Smooth muscle cell (in vitro differentiated cells): ENCODE data around the gene GMIP. TPM values are rescaled to one million over a fixed set of nuclear protein-coding genes. Genes with fewer than 3 reads are reported as not detected.
"Not testable (repeated sequence)": the region's sequence is repeated elsewhere in the genome, so short reads cannot be mapped to it uniquely, and the experiment has no call there.

ENCODE experiments used
- DNase-seq: peaks from one replicate; lab custom pipeline; 2025; ENCODE audit not compliant: unreplicated experiment; lab: John Stamatoyannopoulos, UW
- H2AFZ ChIP-seq: fragments of 200-600 bp; sonication (generic); 2 replicates; pipeline ENCODE4 v1.6.0; 2016; ENCODE audit warnings: antibody characterized with exemption, low read depth, mild to moderate bottlenecking
- H3F3A ChIP-seq: fragments of 200-600 bp; sonication (generic); 2 replicates; pipeline ENCODE4 v1.6.0; 2017; ENCODE audit warnings: antibody characterized with exemption, low read depth
- H3K27ac ChIP-seq: fragments of 200-600 bp; sonication (generic); 2 replicates; pipeline ENCODE4 v1.5.1; 2016; ENCODE audit warnings: low read depth, mild to moderate bottlenecking
- H3K27me3 ChIP-seq: fragments of 200-600 bp; sonication (generic); 2 replicates; pipeline ENCODE4 v1.6.1; 2016; ENCODE audit warnings: low read depth, mild to moderate bottlenecking
- H3K36me3 ChIP-seq: fragments of 200-600 bp; sonication (generic); 2 replicates; pipeline ENCODE4 v1.5.1; 2016; ENCODE audit warnings: low read depth
- H3K4me1 ChIP-seq: fragments of 200-600 bp; sonication (generic); 2 replicates; pipeline ENCODE4 v1.5.1; 2016; ENCODE audit warnings: low read depth
- H3K4me2 ChIP-seq: fragments of 200-600 bp; sonication (generic); 2 replicates; pipeline ENCODE4 v1.6.0; 2016; ENCODE audit warnings: mild to moderate bottlenecking
- H3K4me3 ChIP-seq: fragments of 200-600 bp; sonication (generic); 2 replicates; pipeline ENCODE4 v1.5.1; 2016; ENCODE audit warnings: mild to moderate bottlenecking
- H3K79me2 ChIP-seq: fragments of 200-600 bp; sonication (generic); 2 replicates; pipeline ENCODE4 v1.6.0; 2016; ENCODE audit warnings: low read depth, mild to moderate bottlenecking
- H3K9ac ChIP-seq: fragments of 200-600 bp; sonication (generic); 2 replicates; pipeline ENCODE4 v1.6.0; 2016; ENCODE audit warnings: low read depth
- H3K9me3 ChIP-seq: fragments of 200-600 bp; sonication (generic); replicated peaks from 2 replicates; pipeline ENCODE4 v1.5.1; 2016; ENCODE audit warnings: low read depth
- H4K20me1 ChIP-seq: fragments of 200-600 bp; sonication (generic); 2 replicates; pipeline ENCODE4 v1.6.0; 2016; ENCODE audit warnings: low read depth
- CTCF ChIP-seq: fragments of 200-600 bp; sonication (generic); IDR thresholded peaks from 2 replicates; pipeline ENCODE4 v1.5.1; 2017; ENCODE audit warnings: borderline replicate concordance, mild to moderate bottlenecking, antibody characterized with exemption; ENCODE audit not compliant: insufficient read depth, poor library complexity, severe bottlenecking
- WGBS: methylation state at CpG from one replicate; pipeline ENCODE4 v1.1.7; 2016; ENCODE audit warnings: low lambda C conversion rate; 5-methylcytosine and 5-hydroxymethylcytosine counted together
- polyA plus RNA-seq: library from polyadenylated mRNA; unstranded; fragments of >200 nt; fragmentation: Nextera tagmentation; extraction: Ambion mirVana; gene quantifications from 2 replicates; pipeline ENCODE4 v1.2.1, GENCODE V29; 2016
- total RNA-seq: library from RNA; depleted of rRNA; stranded (reverse); fragments of >200 nt; gene quantifications from 2 replicates; pipeline ENCODE4 v1.2.3, GENCODE V29; 2014

The GMIP gene
- total and polyA plus RNA-seq, 2 experiments from 2014 or later: 3.9 to 19.5 TPM

DNA sequence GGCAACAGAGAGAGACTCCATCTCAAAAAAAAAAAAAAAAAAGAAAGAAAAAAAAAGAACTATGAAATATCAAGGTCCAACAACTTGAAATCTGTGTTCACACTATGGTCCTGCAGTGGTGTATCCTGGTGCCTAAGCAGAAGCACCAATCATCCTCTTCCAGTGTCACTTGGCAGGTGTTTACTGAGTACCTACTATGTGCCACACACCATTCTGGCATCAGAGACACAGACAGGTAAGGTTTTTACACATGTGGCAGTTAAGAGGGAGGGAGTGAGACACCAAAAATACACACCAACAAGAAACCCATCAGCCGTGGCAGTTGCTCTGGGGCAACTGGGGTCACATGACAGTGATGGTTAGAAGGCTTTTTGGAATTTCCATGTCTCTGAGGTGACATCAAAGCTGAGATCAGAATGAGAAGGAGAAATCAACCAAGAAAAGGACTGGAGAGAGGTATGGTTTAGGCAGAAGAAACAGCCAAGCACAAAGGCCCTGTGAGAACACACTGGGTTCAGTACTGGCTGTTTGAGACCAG is 42.6 kb downstream of the GMIP start:
- Histone ChIP-seq H3K4me1 (no peaks in the 10 kb centered on the region), H2AFZ (no peak overlapping the region), H3K36me3 (no peaks in the 10 kb centered on the region), H3K79me2 (no peaks in the 10 kb centered on the region), H3K4me3 (no peak overlapping the region), H3K27me3 (no peaks in the 10 kb centered on the region), H3K9me3 (no peaks in the 10 kb centered on the region), H3F3A (no peaks in the 10 kb centered on the region), H3K27ac (no peak overlapping the region), H4K20me1 (no peaks in the 10 kb centered on the region), H3K9ac (no peak overlapping the region), H3K4me2 (no peak overlapping the region)
- 97% methylated on average over 1 of the region's 1 CpG for WGBS
- TF ChIP-seq CTCF: no peak
- DNase-seq: no peak

- H2AFZ ChIP-seq, H3K27me3 ChIP-seq, H3K79me2 ChIP-seq, H3K4me1 ChIP-seq, H3K9ac ChIP-seq, H3F3A ChIP-seq, H3K9me3 ChIP-seq, H3K36me3 ChIP-seq, H3K4me2 ChIP-seq, H4K20me1 ChIP-seq, H3K27ac ChIP-seq, H3K4me3 ChIP-seq, DNase-seq: not testable (repeated sequence)
- WGBS: 95% methylated on average over 20 of the region's 20 CpGs
These were observed 44.6 kb downstream of the GMIP start for GRCh38 chr19:19598728-19599451.

DNA sequence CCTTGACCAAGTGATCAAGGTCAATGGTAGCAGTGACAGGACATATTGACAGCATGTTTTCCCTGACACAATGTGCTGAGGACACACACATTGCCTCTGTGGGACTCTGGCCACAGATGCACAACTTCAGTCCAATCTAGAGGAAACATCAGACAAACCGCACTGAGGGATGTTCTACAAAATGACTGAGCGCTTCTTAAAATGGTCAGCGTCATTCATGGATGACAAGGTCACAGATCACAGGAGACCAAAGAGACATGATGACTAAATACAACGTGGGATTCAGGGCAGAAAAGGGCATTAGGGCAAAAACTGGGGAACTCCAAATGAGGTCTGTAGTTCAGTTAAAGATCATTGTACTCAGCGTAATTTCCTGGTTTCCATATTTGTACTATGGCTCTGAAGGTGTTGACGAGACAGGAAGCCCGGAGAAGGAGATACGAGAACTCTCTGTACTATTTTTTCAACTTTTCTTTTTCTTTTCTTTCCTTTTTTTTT is 45.6 kb downstream of the GMIP start:
- no peaks in the 10 kb centered on the region for H3F3A ChIP-seq
- no peak overlapping the region for H3K4me2 ChIP-seq
- no peaks in the 10 kb centered on the region for H3K4me1 ChIP-seq
- no peaks in the 10 kb centered on the region for H3K9me3 ChIP-seq
- H3K9ac ChIP-seq: no peak overlapping the region
- no peaks in the 10 kb centered on the region for H3K27me3 ChIP-seq
- no peaks in the 10 kb centered on the region for H3K79me2 ChIP-seq
- H3K27ac ChIP-seq: no peak overlapping the region
- no peak overlapping the region for H2AFZ ChIP-seq
- H4K20me1 ChIP-seq: no peaks in the 10 kb centered on the region
- no peak for TF ChIP-seq CTCF
- WGBS: 95% methylated on average over 8 of the region's 8 CpGs
- no peak overlapping the region for H3K4me3 ChIP-seq
- no peak for DNase-seq
- H3K36me3 ChIP-seq: no peaks in the 10 kb centered on the region

DNA sequence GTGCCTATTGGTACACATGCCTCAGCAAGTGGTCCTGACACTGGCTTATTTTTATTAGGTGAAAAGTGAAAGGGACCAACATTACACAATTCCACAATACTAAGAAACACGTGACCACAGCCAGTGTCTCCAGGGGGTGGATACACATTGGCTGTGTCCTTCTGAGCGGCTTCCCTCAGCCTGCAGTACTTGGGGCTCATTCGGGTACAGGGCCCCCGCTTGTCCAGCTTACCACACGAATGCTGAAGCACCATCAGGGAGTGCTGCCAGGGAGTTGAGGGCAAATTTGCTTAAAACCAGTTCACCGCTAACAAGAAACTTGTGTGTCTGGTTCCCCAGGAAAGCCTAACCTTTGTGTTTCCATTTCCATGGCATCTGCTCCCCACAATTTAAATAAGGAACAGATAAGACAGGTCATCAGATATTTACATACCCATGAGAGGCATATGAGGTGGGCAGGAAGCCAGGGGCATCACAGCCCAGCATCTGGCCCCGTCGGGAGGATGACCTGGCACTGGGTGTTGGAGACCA is 48.2 kb downstream of the GMIP start:
- H3K9me3 ChIP-seq: no peaks in the 10 kb centered on the region
- DNase-seq: no peak
- H4K20me1 ChIP-seq: no peaks in the 10 kb centered on the region
- no peaks in the 10 kb centered on the region for H3K79me2 ChIP-seq
- H3K4me2 ChIP-seq: no peak overlapping the region
- no peak overlapping the region for H3K27ac ChIP-seq
- no peak for TF ChIP-seq CTCF
- 75% methylated on average over 8 of the region's 8 CpGs for WGBS
- no peak overlapping the region for H3K4me3 ChIP-seq
- H3K27me3 ChIP-seq: no peaks in the 10 kb centered on the region
- peaks cover 6% of the 10 kb centered on the region for H3K4me1 ChIP-seq
- no peaks in the 10 kb centered on the region for H3K36me3 ChIP-seq
- no peak overlapping the region for H2AFZ ChIP-seq
- H3F3A ChIP-seq: no peaks in the 10 kb centered on the region
- H3K9ac ChIP-seq: no peak overlapping the region
